Measurements from ENCODE around the gene DDX51. TPM values are rescaled to one million over a fixed set of nuclear protein-coding genes. Genes with fewer than 3 reads are reported as not detected.

Gene DDX51
- total RNA-seq, 1 donor from 2014 or later = 4.3 TPM

DNA sequence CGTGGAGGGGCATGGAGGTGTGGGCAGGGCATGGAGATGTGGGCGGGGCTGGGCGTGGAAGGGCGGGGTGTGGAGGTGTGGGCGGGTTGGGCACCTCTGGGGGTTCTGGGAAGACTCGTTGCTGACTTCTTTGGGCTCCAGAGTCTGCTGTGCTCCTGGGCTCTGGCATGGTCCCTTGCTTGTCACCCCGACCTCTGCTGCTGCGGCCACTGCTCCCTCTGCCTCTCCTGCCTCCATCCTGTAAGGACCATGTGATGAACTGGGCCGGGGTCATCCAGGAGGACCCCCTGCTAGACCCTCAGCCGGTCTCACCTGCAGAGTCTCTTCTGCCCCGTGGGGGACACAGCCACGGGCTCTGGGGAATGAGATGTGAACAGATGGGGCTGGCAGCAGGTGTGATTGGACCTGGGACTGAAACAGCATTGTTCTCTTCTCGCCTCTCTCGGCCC, 15.5 kb upstream of the DDX51 start:
- TF ChIP-seq, protein P1, sequence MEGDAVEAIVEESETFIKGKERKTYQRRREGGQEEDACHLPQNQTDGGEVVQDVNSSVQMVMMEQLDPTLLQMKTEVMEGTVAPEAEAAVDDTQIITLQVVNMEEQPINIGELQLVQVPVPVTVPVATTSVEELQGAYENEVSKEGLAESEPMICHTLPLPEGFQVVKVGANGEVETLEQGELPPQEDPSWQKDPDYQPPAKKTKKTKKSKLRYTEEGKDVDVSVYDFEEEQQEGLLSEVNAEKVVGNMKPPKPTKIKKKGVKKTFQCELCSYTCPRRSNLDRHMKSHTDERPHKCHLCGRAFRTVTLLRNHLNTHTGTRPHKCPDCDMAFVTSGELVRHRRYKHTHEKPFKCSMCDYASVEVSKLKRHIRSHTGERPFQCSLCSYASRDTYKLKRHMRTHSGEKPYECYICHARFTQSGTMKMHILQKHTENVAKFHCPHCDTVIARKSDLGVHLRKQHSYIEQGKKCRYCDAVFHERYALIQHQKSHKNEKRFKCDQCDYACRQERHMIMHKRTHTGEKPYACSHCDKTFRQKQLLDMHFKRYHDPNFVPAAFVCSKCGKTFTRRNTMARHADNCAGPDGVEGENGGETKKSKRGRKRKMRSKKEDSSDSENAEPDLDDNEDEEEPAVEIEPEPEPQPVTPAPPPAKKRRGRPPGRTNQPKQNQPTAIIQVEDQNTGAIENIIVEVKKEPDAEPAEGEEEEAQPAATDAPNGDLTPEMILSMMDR (IDR thresholded peaks at IDR 0.05) = no peak

DNA sequence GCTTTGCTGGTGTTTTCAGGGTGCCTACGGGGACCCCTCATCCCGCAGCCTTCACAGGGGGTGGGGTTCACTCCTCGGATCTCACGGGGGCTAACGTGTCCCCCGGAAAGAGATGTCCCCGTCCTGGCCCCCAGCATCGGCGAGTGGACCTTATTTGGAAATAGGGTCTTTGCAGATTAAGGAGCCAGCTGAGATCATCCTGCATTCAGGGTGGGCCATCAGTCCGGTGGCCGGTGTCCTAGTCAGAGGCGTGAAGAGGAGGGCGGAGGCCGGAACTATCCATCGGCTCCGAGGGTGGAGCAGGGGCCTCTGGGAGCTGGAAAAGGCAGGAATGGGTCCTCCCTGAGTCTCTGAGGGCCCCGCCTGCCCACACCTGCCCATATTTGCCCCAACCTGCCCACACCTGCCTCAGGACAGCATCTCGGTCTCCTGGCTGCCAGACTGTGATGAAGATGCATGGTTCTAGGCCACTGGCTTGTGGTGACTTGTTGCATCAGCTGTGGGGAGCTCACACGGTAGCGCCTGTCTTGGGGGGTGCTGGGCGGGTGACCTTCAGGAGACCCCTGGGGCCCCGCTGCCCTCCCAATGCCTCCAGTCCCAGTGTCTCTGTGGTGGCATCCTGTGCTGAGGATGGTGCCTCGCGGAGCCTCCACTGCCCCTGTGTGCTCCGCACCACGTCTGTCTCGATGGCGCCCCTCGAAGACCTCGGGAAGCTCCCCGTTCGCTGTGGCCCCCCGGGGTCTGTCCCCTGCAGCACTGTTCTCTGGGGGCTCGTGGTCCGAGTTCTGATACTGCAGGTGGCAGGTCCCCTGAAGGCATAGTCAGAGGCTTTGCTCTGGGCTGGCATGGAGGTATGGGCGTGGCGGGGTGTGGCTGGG, 14.8 kb upstream of the DDX51 start:
- intact Hi-C loops (cut with DNase I) = no loop called here
- no peak for DNase-seq (ENCODE audit: low spot score in 2 of 2)
- no peaks in the 10 kb centered on the region for H3K9me3 ChIP-seq
- H3K4me1 ChIP-seq = peaks cover 4 to 6% of the 10 kb centered on the region in 2 donors
- no peak overlapping the region for H3K27ac ChIP-seq
- TF ChIP-seq, protein P1 (IDR thresholded peaks at IDR 0.05) = no peak
- H3K36me3 ChIP-seq = peaks cover 5 to 14% of the 10 kb centered on the region in 2 donors
- no peak overlapping the region for H3K4me3 ChIP-seq
- no peaks in the 10 kb centered on the region for H3K27me3 ChIP-seq

More for the DNA sequence above, 15.5 kb upstream of the DDX51 start:
- peaks cover 5 to 14% of the 10 kb centered on the region in 2 donors for H3K36me3 ChIP-seq
- H3K27ac ChIP-seq = no peak overlapping the region
- no peak overlapping the region for H3K4me3 ChIP-seq
- H3K9me3 ChIP-seq = no peaks in the 10 kb centered on the region
- intact Hi-C loops (cut with DNase I) = no loop called here
- DNase-seq (ENCODE audit: low spot score in 2 of 2) = no peak
- H3K27me3 ChIP-seq = no peaks in the 10 kb centered on the region
- H3K4me1 ChIP-seq = peaks cover 4 to 6% of the 10 kb centered on the region in 2 donors

DNA sequence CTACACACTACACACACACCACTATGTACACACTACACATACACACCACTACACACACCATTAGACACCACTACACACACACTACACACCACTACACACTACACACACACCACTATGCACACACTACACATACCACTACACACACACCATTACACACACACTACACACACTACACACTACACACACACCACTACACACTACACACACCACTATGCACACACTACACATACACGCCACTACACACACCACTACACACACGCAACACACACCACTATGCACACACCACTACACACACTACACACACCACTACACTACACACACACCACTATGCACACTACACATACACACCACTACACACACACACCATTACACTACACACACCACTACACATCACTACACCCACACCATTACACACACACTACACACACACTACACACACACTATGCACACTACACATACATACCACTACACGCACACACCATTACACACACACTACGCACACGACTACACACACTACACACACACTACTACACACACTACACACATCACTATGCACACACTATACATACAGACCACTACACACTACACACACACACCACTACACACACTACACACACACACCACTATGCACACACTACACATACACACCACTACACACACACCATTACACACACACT, 13.8 kb upstream of the DDX51 start:
- H3K4me3 ChIP-seq = no peak overlapping the region
- peaks cover under 1% of the 10 kb centered on the region in 2 donors for H3K4me1 ChIP-seq
- no peaks in the 10 kb centered on the region for H3K27me3 ChIP-seq
- no peak for DNase-seq (ENCODE audit: low spot score in 2 of 2)
- no peaks in the 10 kb centered on the region for H3K9me3 ChIP-seq
- intact Hi-C loops (cut with DNase I) = no loop called here
- no peak overlapping the region for H3K27ac ChIP-seq
- H3K36me3 ChIP-seq = peaks cover 5 to 14% of the 10 kb centered on the region in 2 donors
- TF ChIP-seq, protein P1 (IDR thresholded peaks at IDR 0.05) = no peak

DNA sequence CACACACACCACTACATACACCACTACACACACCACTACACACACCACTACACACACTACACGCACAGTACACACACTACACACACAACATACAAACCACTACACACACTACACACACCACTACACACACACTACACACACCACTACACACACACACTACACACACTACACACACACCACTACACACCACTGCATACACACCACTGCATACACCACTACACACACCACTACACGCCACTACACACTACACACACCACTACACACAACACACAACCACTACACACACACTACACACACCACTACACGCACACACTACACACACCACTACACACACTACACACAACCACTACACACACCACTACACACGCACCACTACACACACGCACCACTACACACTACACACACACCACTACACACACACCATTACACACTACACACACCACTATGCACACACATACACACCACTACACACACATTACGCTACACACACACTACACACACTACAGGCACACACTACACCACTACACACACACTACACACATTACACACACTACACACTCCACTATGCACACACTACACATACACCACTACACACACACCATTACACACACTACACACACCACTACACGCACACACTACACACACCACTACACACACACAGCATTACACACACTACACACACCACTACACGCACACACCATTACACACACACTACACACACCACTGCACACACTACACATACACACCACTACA, 12.6 kb upstream of the DDX51 start:
- intact Hi-C loops (cut with DNase I) = no loop called here
- H3K4me1 ChIP-seq = no peaks in the 10 kb centered on the region
- no peak overlapping the region for H3K27ac ChIP-seq
- H3K4me3 ChIP-seq = no peak overlapping the region
- no peaks in the 10 kb centered on the region for H3K9me3 ChIP-seq
- DNase-seq (ENCODE audit: low spot score in 2 of 2) = no peak
- TF ChIP-seq, protein P1 (IDR thresholded peaks at IDR 0.05) = no peak
- peaks cover 11 to 18% of the 10 kb centered on the region in 2 donors for H3K36me3 ChIP-seq
- no peaks in the 10 kb centered on the region for H3K27me3 ChIP-seq

DNA sequence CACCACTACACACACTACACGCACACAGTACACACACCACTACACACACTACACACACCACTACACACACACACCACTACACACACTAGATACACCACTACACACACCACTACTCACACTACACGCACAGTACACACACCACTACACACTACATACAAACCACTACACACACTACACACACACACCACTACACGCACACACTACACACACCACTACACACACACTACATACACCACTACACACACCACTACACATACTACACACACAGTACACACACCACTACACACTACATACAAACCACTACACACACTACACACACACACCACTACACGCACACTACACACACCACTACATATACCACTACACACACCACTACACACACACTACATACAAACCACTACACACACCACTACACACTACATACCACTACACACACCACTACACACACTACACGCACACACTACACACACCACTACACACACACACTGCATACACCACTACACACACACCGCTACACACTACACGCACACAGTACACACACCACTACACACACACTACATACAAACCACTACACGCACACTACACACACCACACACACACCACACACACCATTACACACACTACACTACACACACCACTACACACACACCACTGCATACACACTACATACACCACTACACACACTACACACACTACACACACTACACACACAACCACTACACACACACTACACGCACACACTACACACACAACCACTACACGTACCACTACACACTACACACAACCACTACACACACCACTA, 11.9 kb upstream of the DDX51 start:
- Histone ChIP-seq H3K4me1 (no peaks in the 10 kb centered on the region), H3K9me3 (no peaks in the 10 kb centered on the region), H3K27me3 (no peaks in the 10 kb centered on the region), H3K36me3 (peaks cover 18 to 26% of the 10 kb centered on the region in 2 donors), H3K4me3 (no peak overlapping the region), H3K27ac (no peak overlapping the region)
- intact Hi-C loops (cut with DNase I) = loop anchor here (2.0 kb wide), 1 partner anchor 459 kb away; no protein-coding TSS in a partner anchor
- no peak for DNase-seq (ENCODE audit: low spot score in 2 of 2)
- TF ChIP-seq, protein P1 (IDR thresholded peaks at IDR 0.05) = no peak

All from ascending aorta (tissue), 2 donors.